ENCODE measurements around the gene TEX101.
"Not testable (repeated sequence)": the region's sequence is repeated elsewhere in the genome, so short reads cannot be mapped to it uniquely, and the experiment has no call there.

Gene TEX101

DNA sequence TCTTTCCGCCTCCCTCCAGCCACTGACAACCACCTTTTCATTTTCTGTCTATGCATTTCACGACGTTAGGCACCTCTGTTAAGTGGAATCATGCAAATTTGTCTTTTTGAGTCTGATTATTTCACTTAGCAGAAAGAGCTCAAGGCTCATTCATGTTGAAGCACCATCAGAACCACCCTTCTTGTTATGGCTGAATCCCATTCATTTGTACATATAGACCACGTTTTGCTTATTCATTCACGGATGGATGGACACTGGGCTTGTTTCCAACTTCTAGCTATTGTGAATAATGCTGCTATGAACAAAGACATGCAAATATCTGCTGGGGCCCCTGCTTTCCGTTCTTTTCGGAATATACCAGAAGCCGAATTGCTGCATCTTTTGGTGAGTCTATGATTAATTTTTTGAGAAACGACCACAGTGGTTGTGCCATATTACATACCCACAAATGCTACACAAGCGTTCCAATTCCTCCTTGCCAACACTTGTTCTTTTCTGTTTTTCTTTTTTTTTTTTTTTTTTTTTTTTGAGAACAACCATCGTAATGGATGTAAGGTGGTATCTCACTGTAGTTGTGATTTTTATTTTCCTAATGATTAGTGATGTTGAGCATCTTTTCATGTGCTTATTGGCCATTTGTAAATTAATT, 23.7 kb upstream of the TEX101 start:
- not testable (repeated sequence) for H3K27ac ChIP-seq

DNA sequence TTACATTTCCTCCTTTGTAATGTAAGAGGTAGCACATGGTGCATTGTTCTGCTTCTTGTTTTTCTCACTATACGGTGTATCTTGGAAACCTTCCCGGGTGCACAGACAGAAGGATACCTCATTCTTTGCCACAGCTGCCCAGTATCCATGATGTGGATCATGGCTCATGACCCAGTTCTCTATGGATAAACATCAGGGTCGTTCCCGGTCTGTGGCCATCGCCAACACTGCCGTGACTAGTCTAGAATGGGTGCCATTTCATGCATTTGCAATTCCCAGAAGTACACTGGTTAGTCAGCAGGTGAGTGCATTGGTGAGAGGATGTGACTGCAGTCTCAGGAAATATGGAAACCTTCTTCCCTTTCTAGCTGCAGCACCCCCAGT, 23.1 kb upstream of the TEX101 start:
- H3K27ac ChIP-seq: not testable (repeated sequence)

DNA sequence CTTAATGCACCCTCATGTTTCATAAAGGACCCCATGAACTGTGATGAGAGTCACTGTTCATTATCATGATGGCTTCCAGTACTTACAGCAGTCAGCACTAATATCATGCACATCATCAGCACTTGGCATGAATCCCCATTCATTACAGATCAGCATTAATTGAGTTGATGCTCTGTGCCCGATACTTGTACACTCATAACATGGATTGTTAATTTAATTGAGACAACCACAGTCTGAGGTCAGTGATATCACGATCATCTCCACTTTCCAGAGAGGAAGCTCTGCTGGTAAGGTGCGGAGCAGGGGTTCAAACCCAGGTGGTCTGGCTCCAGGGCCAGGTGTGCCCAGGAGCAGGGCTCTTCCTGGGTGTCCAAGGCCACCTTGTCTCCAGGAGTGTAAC, 21.2 kb upstream of the TEX101 start:
- not testable (repeated sequence) for H3K27ac ChIP-seq

DNA sequence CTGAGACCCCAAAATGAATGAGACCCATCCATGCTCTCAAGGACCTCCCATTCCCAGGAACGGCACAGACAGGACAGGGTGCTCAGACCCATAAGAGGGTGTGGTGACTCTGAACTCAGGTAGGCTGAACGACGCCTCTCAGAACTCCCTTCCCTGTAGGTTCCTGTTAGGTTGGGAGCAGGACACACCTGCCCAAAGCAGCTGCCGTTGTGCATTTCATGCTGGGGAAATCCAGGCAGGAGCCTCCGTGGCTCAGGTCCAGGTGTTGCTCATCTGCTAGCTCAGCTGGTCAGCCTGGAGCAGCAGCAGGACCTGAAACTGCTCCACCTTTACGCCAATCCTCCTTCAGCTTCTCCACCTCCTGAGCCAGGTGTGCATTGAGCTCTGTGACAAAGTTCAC, 19.1 kb upstream of the TEX101 start:
- no peak overlapping the region for H3K27ac ChIP-seq

DNA sequence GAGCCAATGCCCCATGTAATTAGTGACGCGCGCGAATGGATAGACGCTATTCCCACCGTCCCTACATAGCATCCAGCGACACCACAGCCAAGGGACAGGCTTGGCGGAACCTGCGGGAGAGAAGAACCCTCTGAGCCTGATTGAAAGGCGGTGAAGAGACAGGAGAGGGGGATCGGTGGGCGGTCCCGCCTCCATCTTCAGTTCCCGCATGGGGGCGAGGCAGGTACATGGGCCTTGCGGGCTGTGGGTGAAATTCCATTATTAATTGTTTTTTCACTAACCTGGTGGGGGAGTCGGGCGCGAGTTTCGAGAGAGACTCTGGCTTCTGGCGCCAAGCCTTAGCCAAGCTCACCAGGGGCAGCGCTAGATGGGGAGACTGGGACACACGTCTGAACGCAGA, 8.4 kb upstream of the TEX101 start:
- TF ChIP-seq, protein P1, sequence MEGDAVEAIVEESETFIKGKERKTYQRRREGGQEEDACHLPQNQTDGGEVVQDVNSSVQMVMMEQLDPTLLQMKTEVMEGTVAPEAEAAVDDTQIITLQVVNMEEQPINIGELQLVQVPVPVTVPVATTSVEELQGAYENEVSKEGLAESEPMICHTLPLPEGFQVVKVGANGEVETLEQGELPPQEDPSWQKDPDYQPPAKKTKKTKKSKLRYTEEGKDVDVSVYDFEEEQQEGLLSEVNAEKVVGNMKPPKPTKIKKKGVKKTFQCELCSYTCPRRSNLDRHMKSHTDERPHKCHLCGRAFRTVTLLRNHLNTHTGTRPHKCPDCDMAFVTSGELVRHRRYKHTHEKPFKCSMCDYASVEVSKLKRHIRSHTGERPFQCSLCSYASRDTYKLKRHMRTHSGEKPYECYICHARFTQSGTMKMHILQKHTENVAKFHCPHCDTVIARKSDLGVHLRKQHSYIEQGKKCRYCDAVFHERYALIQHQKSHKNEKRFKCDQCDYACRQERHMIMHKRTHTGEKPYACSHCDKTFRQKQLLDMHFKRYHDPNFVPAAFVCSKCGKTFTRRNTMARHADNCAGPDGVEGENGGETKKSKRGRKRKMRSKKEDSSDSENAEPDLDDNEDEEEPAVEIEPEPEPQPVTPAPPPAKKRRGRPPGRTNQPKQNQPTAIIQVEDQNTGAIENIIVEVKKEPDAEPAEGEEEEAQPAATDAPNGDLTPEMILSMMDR (IDR thresholded peaks at IDR 0.05): no peak
- TF ChIP-seq ZFX (IDR thresholded peaks at IDR 0.05; ENCODE audit: borderline replicate concordance): no peak
- no peak overlapping the region for H3K27ac ChIP-seq

More for the DNA sequence above, 19.1 kb upstream of the TEX101 start:
- no peak for TF ChIP-seq ZFX (IDR thresholded peaks at IDR 0.05; ENCODE audit: borderline replicate concordance)
- TF ChIP-seq, protein P1 (IDR thresholded peaks at IDR 0.05): no peak

DNA sequence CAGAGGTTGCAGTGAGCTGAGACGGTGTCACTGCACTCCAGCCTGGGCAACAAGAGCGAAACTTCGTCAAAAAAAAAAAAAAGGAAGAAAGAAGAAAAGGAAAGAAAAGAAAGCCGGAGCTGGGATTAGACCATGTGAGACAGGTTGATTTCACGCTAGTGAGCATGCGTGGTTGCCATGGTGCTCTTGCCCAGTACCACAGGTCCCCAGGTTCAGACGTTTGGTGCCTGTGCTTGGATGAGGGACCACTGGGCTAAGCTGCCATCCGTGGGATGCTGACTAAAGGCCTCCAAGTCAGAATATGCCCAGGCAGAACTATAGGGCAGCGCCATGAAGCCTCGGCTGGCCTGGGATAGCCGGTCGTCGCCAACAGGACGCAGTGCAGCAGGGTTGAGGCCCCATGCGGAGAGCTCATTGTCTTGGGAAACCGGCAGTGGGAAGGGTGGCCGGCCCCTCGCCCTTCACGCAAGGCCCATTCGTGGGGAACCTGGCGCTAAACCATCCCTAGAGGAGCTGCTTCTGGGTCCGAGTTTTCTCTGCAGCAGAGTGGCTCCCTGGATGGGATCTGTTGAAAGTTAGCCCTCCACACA, 7.2 kb upstream of the TEX101 start:
- TF ChIP-seq, protein P1 (IDR thresholded peaks at IDR 0.05): no peak
- no peak for TF ChIP-seq ZFX (IDR thresholded peaks at IDR 0.05; ENCODE audit: borderline replicate concordance)
- H3K27ac ChIP-seq: no peak overlapping the region

DNA sequence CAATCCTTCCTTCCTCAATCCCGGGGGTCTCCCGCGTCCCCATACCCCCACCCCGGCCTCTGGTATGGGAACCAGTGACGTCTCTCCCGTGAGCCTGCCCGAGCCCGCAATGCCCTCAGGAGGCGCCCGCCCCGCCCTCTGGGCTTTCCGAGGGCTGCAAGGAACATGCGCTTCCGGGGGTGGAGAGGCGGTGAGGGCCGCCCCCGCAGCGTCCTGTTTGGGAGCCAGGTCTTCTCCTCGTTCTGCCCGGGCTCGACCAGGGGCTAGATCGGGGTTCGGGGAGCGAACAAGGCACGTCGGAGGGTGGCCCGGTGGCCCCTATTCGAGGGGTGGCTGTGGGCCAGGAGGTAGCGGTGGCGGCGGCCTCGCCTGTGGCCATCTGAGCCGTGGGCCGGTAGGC, 6.6 kb upstream of the TEX101 start:
- TF ChIP-seq, protein P1 (IDR thresholded peaks at IDR 0.05): no peak
- no peak for TF ChIP-seq ZFX (IDR thresholded peaks at IDR 0.05; ENCODE audit: borderline replicate concordance)
- no peak overlapping the region for H3K27ac ChIP-seq

DNA sequence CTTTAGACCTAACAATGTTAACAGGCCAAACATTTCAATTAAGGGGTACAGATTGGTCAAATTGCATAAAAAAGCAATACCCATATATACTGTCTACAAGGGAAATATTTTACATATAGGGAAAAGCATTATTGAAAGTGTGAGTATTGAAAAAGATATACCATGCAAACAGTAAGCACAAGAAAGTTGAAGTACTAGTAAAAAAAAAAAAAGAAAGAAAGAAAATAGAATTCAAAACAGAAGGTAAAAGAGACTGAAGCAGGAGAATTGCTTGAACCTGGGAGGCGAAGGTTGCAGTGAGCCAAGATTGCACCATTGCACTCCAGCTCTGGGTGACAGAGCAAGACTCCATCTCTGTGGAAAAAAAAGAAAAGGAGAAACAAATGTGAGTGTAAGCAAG, 5.3 kb upstream of the TEX101 start:
- TF ChIP-seq ZFX (IDR thresholded peaks at IDR 0.05; ENCODE audit: borderline replicate concordance): no peak
- TF ChIP-seq, protein P1 (IDR thresholded peaks at IDR 0.05): no peak
- no peak overlapping the region for H3K27ac ChIP-seq

DNA sequence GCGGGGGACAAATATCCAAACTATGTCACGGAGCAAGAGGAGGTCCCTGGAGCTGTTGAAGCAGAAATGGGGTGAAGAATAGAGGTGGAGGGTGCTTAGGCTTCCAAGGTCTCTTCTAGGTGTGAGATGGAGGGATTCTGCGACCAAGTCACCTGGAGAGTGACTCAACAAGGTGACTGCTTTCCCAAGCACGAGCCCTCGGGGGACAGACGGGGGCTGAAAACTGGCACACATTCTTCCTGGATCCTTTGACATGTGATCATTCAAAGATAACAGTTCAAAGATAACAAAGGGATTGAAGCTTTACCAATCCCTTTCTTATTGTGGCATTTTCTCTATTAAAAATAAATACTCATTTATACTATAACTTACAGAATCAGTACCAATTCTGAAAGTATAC, 2.2 kb upstream of the TEX101 start:
- TF ChIP-seq, protein P1 (IDR thresholded peaks at IDR 0.05): no peak
- no peak for TF ChIP-seq ZFX (IDR thresholded peaks at IDR 0.05; ENCODE audit: borderline replicate concordance)
- no peak overlapping the region for H3K27ac ChIP-seq

Data from 22Rv1 (cell line).